OCI-LY1 (cell line): ENCODE data around the gene RGS11.

ENCODE experiments used
- EZH2 ChIP-seq: fragments of 200-600 bp; sonication (generic), shearing (Covaris generic); IDR thresholded peaks from 2 replicates; pipeline ENCODE4 v1.8.0; 2017; ENCODE audit warnings: borderline replicate concordance, mixed run types, mild to moderate bottlenecking, antibody characterized with exemption, low read length, moderate library complexity, mixed read lengths
- TF ChIP-seq, protein P1 (sequence below): fragments of 200-600 bp; sonication (generic), shearing (Covaris generic); IDR thresholded peaks from 2 replicates; pipeline ENCODE4 v1.5.1; 2017; ENCODE audit warnings: mild to moderate bottlenecking, antibody characterized with exemption, low read length, moderate library complexity, mixed read lengths

DNA sequence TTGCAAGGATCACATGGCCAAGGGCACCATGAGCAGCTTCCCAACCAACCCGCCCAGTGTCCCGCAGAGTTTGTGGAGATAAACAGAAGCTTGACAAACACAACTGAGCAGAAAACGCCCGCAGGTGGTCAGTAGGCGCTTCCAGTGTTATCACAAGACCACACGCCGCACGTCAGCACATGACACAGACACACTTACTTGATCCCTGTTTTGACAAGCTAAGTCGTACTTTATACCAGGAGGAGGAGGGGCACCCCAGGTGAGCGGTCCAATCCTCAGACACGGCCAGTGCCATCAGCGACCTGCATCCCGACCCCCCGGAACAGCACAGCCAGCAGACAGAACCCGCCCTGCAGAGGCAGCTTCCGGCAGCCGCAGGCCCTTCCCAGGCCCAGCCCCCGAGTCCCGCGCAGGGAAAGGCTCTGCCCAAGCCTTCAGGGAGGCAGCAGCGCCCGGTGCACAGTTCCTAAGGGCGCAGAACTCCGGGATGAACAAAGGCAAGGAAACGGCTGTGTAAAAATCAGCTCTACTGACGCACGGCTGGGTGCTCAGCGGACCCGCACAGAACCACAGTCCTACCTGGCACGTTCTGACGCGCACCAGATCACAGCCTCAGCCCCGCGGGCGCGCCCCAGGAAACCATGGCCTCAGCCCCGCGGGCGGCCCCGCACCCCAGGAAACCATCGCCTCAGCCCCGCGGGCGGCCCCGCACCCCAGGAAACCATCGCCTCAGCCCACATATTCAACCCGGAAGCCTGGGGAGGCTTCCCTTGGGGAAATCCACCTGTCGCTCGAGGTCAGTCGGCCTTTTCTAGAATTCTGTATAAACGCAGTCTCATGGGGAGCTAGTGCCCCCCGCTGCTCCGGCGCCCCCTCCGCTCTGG, 48.9 kb upstream of the RGS11 start:
- TF ChIP-seq, protein P1, sequence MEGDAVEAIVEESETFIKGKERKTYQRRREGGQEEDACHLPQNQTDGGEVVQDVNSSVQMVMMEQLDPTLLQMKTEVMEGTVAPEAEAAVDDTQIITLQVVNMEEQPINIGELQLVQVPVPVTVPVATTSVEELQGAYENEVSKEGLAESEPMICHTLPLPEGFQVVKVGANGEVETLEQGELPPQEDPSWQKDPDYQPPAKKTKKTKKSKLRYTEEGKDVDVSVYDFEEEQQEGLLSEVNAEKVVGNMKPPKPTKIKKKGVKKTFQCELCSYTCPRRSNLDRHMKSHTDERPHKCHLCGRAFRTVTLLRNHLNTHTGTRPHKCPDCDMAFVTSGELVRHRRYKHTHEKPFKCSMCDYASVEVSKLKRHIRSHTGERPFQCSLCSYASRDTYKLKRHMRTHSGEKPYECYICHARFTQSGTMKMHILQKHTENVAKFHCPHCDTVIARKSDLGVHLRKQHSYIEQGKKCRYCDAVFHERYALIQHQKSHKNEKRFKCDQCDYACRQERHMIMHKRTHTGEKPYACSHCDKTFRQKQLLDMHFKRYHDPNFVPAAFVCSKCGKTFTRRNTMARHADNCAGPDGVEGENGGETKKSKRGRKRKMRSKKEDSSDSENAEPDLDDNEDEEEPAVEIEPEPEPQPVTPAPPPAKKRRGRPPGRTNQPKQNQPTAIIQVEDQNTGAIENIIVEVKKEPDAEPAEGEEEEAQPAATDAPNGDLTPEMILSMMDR, result no peak
- TF ChIP-seq EZH2, result no peak
